ENCODE results near the gene PDZD2.

DNA sequence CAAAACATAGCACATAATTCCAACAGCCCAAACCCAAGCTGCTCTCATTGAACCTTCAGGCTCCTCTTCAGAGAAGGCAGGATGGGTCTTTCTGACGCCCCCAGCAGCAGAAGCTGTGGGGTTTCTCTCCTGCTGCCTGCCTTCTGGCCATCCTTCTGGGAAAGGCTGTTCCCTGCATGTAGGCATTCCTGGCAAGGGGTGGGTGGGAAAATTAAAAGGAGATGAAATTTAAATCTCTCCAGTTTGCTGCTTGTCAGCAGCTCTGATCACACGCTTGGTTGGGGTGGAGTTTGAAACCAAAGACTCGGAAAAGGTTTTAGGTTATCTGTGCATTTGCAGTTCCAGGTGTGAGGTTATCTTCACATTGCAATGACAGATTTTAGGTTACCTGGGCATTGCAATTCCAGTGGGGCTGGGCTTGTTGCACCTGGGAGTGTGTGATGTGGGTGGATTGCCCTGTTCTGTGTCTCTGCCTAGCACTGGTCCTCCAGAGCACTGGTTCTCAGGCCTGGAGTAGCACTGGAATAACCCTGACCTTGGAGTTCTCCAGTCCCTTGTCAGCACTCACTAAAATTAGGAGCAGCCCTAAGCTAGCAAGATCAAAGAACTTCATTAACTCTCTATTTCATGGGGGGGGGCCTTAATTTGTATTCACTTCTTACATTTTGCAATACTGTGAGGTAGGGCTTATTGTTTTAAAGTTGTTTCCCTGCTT, 109.7 kb downstream of the PDZD2 start:
- TF ChIP-seq CTCF (conservative IDR thresholded peaks at IDR 0.05; ENCODE audit: low read depth, low read length) (no peak), EZH2 (IDR thresholded peaks at IDR 0.05; ENCODE audit: borderline replicate concordance, low read depth, low read length, poor library complexity, severe bottlenecking) (no peak)
